ENCODE data around the gene FNDC8.
"Not testable (repeated sequence)": the region's sequence is repeated elsewhere in the genome, so short reads cannot be mapped to it uniquely, and the experiment has no call there.

The FNDC8 gene

DNA sequence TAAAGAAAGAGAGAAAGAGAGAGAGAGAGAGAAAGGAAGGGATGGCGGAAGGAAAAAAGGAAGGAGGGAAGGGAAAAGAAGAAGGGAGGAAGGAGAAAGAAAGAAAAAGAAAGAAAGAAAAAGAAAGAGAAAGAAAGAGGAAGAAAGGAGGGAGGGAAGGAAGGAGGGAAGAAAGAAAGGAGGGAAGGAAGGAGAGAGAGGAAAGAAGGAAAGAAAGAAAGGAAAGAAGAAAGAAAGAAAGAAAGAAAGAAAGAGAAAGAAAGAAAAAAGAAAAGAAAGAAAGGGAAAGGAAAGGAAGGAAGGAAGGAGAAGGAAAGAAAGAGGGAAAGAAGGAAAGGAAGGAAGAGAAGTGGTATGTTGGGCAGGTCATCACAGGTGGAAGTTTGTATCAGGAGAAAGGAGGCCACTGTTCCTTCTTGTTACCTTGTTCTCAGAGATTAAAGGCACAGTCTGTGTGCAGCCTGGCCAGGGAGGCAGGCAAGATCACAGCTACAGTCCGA, 53.5 kb downstream of the FNDC8 start:
- no peak for DNase-seq

DNA sequence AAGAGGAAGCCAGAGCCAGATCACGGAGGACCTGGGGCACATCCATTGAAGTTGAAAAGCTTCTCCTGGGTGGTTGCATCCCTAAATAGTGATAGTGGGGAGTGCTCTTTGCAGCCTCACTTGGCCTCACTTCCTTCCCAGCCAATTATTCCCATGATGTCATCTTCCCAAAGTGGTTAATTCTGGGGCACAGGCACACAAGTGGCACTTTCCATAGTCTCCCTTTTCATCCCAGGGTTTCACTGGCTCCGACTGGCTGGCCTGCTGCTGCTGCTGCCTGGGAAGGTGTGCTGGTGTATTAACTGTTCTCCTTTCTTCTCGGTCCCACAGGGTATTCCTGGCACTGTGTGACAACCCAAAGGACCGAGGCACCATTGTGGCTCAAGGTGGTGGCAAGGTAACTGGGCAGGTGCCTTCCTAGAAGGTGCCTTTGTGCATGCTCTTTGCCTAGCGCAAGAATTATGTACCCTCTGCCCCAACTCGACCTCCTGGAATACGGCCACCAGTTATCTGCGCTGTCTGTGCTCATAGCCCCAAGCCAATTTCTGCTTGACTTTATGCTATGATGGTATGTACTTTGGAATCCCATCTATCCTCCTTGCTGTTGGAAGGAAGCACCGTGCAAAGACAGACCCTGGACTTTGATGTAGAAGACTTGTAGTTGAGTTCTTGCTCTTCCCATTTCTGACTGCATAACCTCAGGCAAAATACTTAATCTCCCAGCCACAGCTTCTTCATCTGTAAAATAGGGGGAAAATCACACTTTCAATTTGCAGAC, 54.4 kb downstream of the FNDC8 start:
- DNase-seq, result no peak

GRCh38 chr17:35176897-35177296, 55.5 kb downstream of the FNDC8 start:
- DNase-seq, result no peak

DNA sequence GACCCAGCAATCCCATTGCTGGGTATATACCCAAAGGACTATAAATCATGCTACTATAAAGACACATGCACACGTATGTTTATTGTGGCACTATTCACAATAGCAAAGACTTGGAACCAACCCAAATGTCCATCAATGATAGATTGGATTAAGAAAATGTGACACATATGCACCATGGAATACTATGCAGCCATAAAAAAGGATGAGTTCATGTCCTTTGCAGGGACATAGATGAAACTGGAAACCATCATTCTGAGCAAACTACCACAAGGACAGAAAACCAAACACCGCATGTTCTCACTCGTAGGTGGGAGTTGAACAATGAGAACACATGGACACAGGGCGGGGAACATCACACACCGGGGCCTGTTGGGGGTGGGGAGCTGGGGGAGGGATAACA, 58.0 kb downstream of the FNDC8 start:
- DNase-seq, result not testable (repeated sequence)
